AG04449 (cell line): ENCODE results near the gene SYNM.

Experiments used
- CTCF ChIA-PET: fragments of 350-600 bp; formaldehyde crosslinking; extraction: SDS; loops from one replicate; lab custom pipeline; 2021; ENCODE audit warnings: antibody characterized with exemption; lab: Yijun Ruan, JAX
- POLR2A ChIA-PET: fragments of 400-600, 350-600 bp; formaldehyde crosslinking; extraction: SDS; loops from one replicate; lab custom pipeline; 2020; ENCODE audit warnings: antibody characterized with exemption, inconsistent platforms; lab: Yijun Ruan, JAX
- DNase-seq: peaks from one replicate; pipeline ENCODE4 v3.0.0-alpha.2; 2010; ENCODE audit warnings: low read depth, low spot score
- H3K4me3 ChIP-seq: 2 replicates; pipeline ENCODE4 v1.5.1; 2011; ENCODE audit warnings: low read depth, mild to moderate bottlenecking, control low read depth, low read length
- TF ChIP-seq, protein P1 (sequence below): IDR thresholded peaks from one replicate; pipeline ENCODE4 v1.5.1; 2011; ENCODE audit warnings: mild to moderate bottlenecking, moderate library complexity, low read length, control low read depth, inconsistent platforms; ENCODE audit not compliant: insufficient read depth; ENCODE audit errors: missing control alignments

The SYNM gene

DNA sequence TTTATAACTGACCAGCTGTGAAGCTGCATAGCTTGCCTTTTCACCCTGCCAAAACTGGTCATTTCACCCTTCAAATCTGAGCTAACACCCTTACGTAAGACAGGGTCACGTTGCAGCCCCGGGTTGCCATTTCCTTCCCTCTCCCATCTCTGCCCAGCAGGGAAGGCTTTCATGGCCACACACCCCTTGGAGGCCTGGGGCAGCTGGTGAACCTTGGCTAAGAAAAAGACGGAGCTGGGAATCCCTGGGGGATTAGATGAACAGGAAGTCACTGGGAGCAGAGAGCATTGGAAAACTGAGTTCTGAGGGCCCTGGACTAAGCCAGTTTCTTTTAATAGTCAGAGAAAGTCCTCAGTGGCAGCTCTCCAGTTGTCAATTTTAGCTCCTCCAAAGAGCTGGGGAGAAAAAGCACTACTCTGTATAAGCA lies 76.7 kb downstream of the SYNM start:
- no peak overlapping the region for H3K4me3 ChIP-seq
- POLR2A ChIA-PET, result interaction anchor here (0.6 kb wide), 1 partner anchor 584 kb away, joined by 3 read pairs; no protein-coding TSS in a partner anchor
- CTCF ChIA-PET, result interaction anchor here (1.1 to 1.4 kb wide), 3 partner anchors 12 to 31 kb away, joined by 3 to 4 read pairs (median 4); no protein-coding TSS in a partner anchor
- DNase-seq, result no peak
- TF ChIP-seq, protein P1, sequence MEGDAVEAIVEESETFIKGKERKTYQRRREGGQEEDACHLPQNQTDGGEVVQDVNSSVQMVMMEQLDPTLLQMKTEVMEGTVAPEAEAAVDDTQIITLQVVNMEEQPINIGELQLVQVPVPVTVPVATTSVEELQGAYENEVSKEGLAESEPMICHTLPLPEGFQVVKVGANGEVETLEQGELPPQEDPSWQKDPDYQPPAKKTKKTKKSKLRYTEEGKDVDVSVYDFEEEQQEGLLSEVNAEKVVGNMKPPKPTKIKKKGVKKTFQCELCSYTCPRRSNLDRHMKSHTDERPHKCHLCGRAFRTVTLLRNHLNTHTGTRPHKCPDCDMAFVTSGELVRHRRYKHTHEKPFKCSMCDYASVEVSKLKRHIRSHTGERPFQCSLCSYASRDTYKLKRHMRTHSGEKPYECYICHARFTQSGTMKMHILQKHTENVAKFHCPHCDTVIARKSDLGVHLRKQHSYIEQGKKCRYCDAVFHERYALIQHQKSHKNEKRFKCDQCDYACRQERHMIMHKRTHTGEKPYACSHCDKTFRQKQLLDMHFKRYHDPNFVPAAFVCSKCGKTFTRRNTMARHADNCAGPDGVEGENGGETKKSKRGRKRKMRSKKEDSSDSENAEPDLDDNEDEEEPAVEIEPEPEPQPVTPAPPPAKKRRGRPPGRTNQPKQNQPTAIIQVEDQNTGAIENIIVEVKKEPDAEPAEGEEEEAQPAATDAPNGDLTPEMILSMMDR, result no peak

DNA sequence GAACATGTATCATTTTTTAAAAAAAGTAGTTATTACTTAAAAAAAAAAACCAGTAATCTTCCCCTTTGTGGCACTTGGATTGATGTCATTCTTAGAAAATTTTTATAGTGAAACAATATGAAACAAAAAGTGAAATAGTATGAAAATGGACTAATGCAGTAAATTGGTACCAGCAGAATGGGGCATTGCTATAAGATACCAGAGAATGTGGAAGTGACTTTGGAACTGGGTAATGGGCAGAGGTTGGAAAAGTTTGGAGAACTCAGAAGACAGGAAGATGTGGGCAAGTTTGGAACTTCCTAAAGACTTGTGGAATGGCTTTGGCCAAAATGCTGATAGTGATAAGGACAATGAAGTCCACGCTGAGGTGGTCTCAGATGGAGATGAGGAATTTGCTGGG lies 77.9 kb downstream of the SYNM start:
- TF ChIP-seq, protein P1, result no peak
- CTCF ChIA-PET, result no interaction called here
- POLR2A ChIA-PET, result no interaction called here
- no peak for DNase-seq
- H3K4me3 ChIP-seq, result no peak overlapping the region
